H9 (cell line): ENCODE measurements around the gene KIR2DL4. TPM values are rescaled to one million over a fixed set of nuclear protein-coding genes. Genes with fewer than 3 reads are reported as not detected.
"Not testable (repeated sequence)": the region's sequence is repeated elsewhere in the genome, so short reads cannot be mapped to it uniquely, and the experiment has no call there.

Experiments used
- DNase-seq: peaks from one replicate; pipeline ENCODE4 v3.0.0-alpha.2; 2017
- H2AFZ ChIP-seq: one replicate; pipeline ENCODE4 v1.6.1; 2013; ENCODE audit warnings: mild to moderate bottlenecking, low read length, control low read depth, moderate library complexity
- H2AK5ac ChIP-seq: 2 replicates; pipeline ENCODE4 v1.6.1; 2013; ENCODE audit warnings: low read length, control low read depth, mixed read lengths; ENCODE audit not compliant: insufficient read length
- H2BK120ac ChIP-seq: one replicate; pipeline ENCODE4 v1.6.1; 2013; ENCODE audit warnings: low read depth, mild to moderate bottlenecking, low read length, control low read depth, inconsistent platforms; ENCODE audit not compliant: poor library complexity, severe bottlenecking
- H2BK12ac ChIP-seq: 2 replicates; pipeline ENCODE4 v1.6.1; 2013; ENCODE audit warnings: low read length, control low read depth, mixed read lengths, low read depth; ENCODE audit not compliant: insufficient read length
- H2BK15ac ChIP-seq: 2 replicates; pipeline ENCODE4 v1.6.1; 2013; ENCODE audit warnings: low read depth, low read length, control low read depth
- H2BK20ac ChIP-seq: one replicate; pipeline ENCODE4 v1.6.1; 2013; ENCODE audit warnings: low read depth, mild to moderate bottlenecking, low read length, control low read depth, inconsistent platforms; ENCODE audit not compliant: poor library complexity, severe bottlenecking
- H2BK5ac ChIP-seq: 2 replicates; pipeline ENCODE4 v1.6.1; 2013; ENCODE audit warnings: low read length, control low read depth, mixed read lengths; ENCODE audit not compliant: insufficient read length
- H3K14ac ChIP-seq: 2 replicates; pipeline ENCODE4 v1.6.1; 2013; ENCODE audit warnings: low read length, control low read depth; ENCODE audit not compliant: insufficient read depth
- H3K18ac ChIP-seq: 2 replicates; pipeline ENCODE4 v1.6.1; 2013; ENCODE audit warnings: low read depth, mild to moderate bottlenecking, mixed read lengths, low read length, control low read depth; ENCODE audit not compliant: insufficient read length
- H3K23ac ChIP-seq: 2 replicates; pipeline ENCODE4 v1.6.1; 2013; ENCODE audit warnings: low read length, control low read depth, mixed read lengths, low read depth; ENCODE audit not compliant: insufficient read length
- H3K23me2 ChIP-seq: 2 replicates; pipeline ENCODE4 v1.6.1; 2013; ENCODE audit warnings: low read depth, mild to moderate bottlenecking, mixed read lengths, low read length, control low read depth; ENCODE audit not compliant: insufficient read length, poor library complexity, severe bottlenecking
- H3K27ac ChIP-seq: 2 replicates; pipeline ENCODE4 v1.5.1; 2013; ENCODE audit warnings: low read length, control low read depth, mixed read lengths, low read depth; ENCODE audit not compliant: insufficient read length
- H3K27me3 ChIP-seq: 2 replicates; pipeline ENCODE4 v1.6.1; 2013; ENCODE audit warnings: low read length, control low read depth, inconsistent platforms; ENCODE audit not compliant: insufficient read depth
- H3K4ac ChIP-seq: 2 replicates; pipeline ENCODE4 v1.6.1; 2013; ENCODE audit warnings: low read depth, mild to moderate bottlenecking, control low read depth, inconsistent platforms, low read length, moderate library complexity
- H3K4me1 ChIP-seq: 2 replicates; pipeline ENCODE4 v1.6.1; 2013; ENCODE audit warnings: low read length, control low read depth, inconsistent platforms; ENCODE audit not compliant: insufficient read depth
- H3K4me2 ChIP-seq: 2 replicates; pipeline ENCODE4 v1.6.1; 2013; ENCODE audit warnings: low read length, control low read depth, mixed read lengths; ENCODE audit not compliant: insufficient read length, insufficient read depth
- H3K56ac ChIP-seq: 2 replicates; pipeline ENCODE4 v1.6.1; 2013; ENCODE audit warnings: low read depth, mild to moderate bottlenecking, mixed read lengths, low read length, control low read depth; ENCODE audit not compliant: insufficient read length
- H3K79me1 ChIP-seq: 2 replicates; pipeline ENCODE4 v1.6.1; 2013; ENCODE audit warnings: low read depth, mild to moderate bottlenecking, moderate library complexity, low read length, control low read depth, inconsistent platforms; ENCODE audit not compliant: insufficient read depth, poor library complexity, severe bottlenecking
- H3K79me2 ChIP-seq: 2 replicates; pipeline ENCODE4 v1.6.1; 2013; ENCODE audit warnings: low read length, control low read depth, inconsistent platforms; ENCODE audit not compliant: insufficient read depth
- H3K9ac ChIP-seq: 2 replicates; pipeline ENCODE4 v1.6.1; 2013; ENCODE audit warnings: low read length, control low read depth, mixed read lengths; ENCODE audit not compliant: insufficient read length; ENCODE audit errors: extremely low read depth
- H3K9me3 ChIP-seq: one replicate; pipeline ENCODE4 v1.6.1; 2013; ENCODE audit warnings: low read depth, low read length, inconsistent platforms; ENCODE audit not compliant: control insufficient read depth
- H3T11ph ChIP-seq: one replicate; pipeline ENCODE4 v1.6.1; 2013; ENCODE audit warnings: mild to moderate bottlenecking, low read length, control low read depth, inconsistent platforms
- H4K20me1 ChIP-seq: one replicate; pipeline ENCODE4 v1.6.1; 2013; ENCODE audit not compliant: control insufficient read depth, insufficient read length, insufficient read depth
- H4K5ac ChIP-seq: 2 replicates; pipeline ENCODE4 v1.6.1; 2013; ENCODE audit warnings: low read depth, mild to moderate bottlenecking, mixed read lengths, low read length, control low read depth; ENCODE audit not compliant: insufficient read length
- H4K8ac ChIP-seq: replicated peaks from 2 replicates; pipeline ENCODE4 v1.6.1; 2013; ENCODE audit warnings: low read length, control low read depth, mixed read lengths, low read depth; ENCODE audit not compliant: insufficient read length
- H4K91ac ChIP-seq: 2 replicates; pipeline ENCODE4 v1.6.1; 2013; ENCODE audit warnings: low read depth, mild to moderate bottlenecking, moderate library complexity, mixed read lengths, low read length, control low read depth; ENCODE audit not compliant: insufficient read length
- H3K27ac Mint-ChIP-seq, 3 experiments: 2 replicates in 2 of 3; 3 replicates in 1 of 3; pipeline ENCODE4 v1.8.0; 2020 to 2021; ENCODE audit warnings: mixed read lengths in 3 of 3, mild to moderate bottlenecking in 1 of 3, moderate library complexity in 1 of 3
- H3K27me3 Mint-ChIP-seq: 2 replicates; pipeline ENCODE4 v1.8.0; 2021; ENCODE audit warnings: low read depth, mild to moderate bottlenecking, moderate library complexity, mixed read lengths
- H3K36me3 Mint-ChIP-seq, 3 experiments: 2 replicates in 2 of 3; 3 replicates in 1 of 3; pipeline ENCODE4 v1.8.0; 2020 to 2021; ENCODE audit warnings: low read depth in 3 of 3, mixed read lengths in 3 of 3; ENCODE audit not compliant: insufficient read depth in 1 of 3
- H3K4me1 Mint-ChIP-seq, 2 experiments: 2 replicates each; pipeline ENCODE4 v1.8.0; 2020; ENCODE audit warnings: mixed read lengths in 2 of 2
- H3K4me3 Mint-ChIP-seq, 2 experiments: 2 replicates in 1 of 2; 3 replicates in 1 of 2; pipeline ENCODE4 v1.8.0; 2020 to 2021; ENCODE audit warnings: mild to moderate bottlenecking in 2 of 2, mixed read lengths in 2 of 2, moderate library complexity in 1 of 2
- H3K9me3 Mint-ChIP-seq, 2 experiments: 2 replicates in 1 of 2; 3 replicates in 1 of 2; pipeline ENCODE4 v1.8.0; 2020; ENCODE audit warnings: mild to moderate bottlenecking in 2 of 2, mixed read lengths in 2 of 2, moderate library complexity in 1 of 2
- WGBS: extraction: QIAGEN DNeasy Blood & Tissue Kit; methylation state at CpG from one replicate; pipeline ENCODE4 v1.1.7; 2013; ENCODE audit warnings: missing lambda C conversion rate, low lambda C conversion rate, mixed read lengths; ENCODE audit not compliant: insufficient read length; ENCODE audit errors: extremely low coverage; 5-methylcytosine and 5-hydroxymethylcytosine counted together
- total RNA-seq: library from RNA; stranded (reverse); gene quantifications from 2 replicates; pipeline ENCODE4 v1.2.1, GENCODE V29; 2021
- TF ChIP-seq, protein P1 (sequence below): fragments of 200-600 bp; sonication (generic); conservative IDR thresholded peaks from 3 replicates; pipeline ENCODE4 v1.8.0; 2021; ENCODE audit warnings: antibody characterized with exemption, mild to moderate bottlenecking

Gene KIR2DL4
- total RNA-seq, 1 experiment from 2014 or later, result not detected

GRCh38 chr19:54851353-54851752 is 47.9 kb downstream of the KIR2DL4 start:
- TF ChIP-seq, protein P1, sequence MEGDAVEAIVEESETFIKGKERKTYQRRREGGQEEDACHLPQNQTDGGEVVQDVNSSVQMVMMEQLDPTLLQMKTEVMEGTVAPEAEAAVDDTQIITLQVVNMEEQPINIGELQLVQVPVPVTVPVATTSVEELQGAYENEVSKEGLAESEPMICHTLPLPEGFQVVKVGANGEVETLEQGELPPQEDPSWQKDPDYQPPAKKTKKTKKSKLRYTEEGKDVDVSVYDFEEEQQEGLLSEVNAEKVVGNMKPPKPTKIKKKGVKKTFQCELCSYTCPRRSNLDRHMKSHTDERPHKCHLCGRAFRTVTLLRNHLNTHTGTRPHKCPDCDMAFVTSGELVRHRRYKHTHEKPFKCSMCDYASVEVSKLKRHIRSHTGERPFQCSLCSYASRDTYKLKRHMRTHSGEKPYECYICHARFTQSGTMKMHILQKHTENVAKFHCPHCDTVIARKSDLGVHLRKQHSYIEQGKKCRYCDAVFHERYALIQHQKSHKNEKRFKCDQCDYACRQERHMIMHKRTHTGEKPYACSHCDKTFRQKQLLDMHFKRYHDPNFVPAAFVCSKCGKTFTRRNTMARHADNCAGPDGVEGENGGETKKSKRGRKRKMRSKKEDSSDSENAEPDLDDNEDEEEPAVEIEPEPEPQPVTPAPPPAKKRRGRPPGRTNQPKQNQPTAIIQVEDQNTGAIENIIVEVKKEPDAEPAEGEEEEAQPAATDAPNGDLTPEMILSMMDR, result no peak
- WGBS, result no CpG with 5 or more reads among the region's 7 CpGs

DNA sequence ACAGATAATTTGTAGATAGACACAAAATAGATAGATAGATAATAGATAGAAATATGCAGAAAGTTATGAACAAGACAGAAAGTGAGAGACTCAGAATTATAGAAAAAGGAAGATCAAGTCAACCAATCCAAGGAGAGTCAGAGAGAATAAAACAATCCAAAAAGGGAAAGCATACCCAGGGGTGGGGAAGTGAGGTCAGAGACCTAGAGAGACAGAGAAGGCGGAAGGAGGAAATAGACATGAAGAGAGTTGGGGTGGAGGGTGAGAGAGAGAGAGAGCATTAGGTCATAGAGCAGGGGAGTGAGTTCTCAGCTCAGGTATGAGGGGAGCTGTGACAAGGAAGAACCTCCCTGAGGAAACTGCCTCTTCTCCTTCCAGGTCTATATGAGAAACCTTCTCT is 51.8 kb downstream of the KIR2DL4 start:
- Mint-ChIP-seq H3K9me3 (peaks cover 90 to 97% of the 10 kb centered on the region in 2 experiments), H3K36me3 (peaks cover 16 to 35% (median 18%) of the 10 kb centered on the region in 3 experiments; a peak in 6 of 7 replicates)
- H3K14ac ChIP-seq, H3K23me2 ChIP-seq, H3K18ac ChIP-seq, DNase-seq, H3K4me3 Mint-ChIP-seq, H3K27me3 Mint-ChIP-seq, H3K56ac ChIP-seq, H2BK120ac ChIP-seq, H2BK12ac ChIP-seq, H4K91ac ChIP-seq, H3K27me3 ChIP-seq, H3T11ph ChIP-seq, H3K79me2 ChIP-seq, H2AFZ ChIP-seq, H4K20me1 ChIP-seq, H4K5ac ChIP-seq, H3K4ac ChIP-seq, H3K79me1 ChIP-seq, H3K4me1 Mint-ChIP-seq, H2BK20ac ChIP-seq, H3K4me1 ChIP-seq, H2BK15ac ChIP-seq, H3K27ac ChIP-seq, H4K8ac ChIP-seq, H3K9ac ChIP-seq, H3K27ac Mint-ChIP-seq, H2AK5ac ChIP-seq, H3K23ac ChIP-seq, H3K4me2 ChIP-seq, H2BK5ac ChIP-seq: not testable (repeated sequence)
- peaks cover 49% of the 10 kb centered on the region for H3K9me3 ChIP-seq
- WGBS, result no CpG with 5 or more reads among the region's 1 CpG

More at GRCh38 chr19:54851353-54851752, 47.9 kb downstream of the KIR2DL4 start:
- Histone ChIP-seq H3K56ac (no peak overlapping the region), H3K27me3 (no peaks in the 10 kb centered on the region; the same call in 1 of the 2 replicates), H2BK15ac (no peak overlapping the region), H4K8ac (no peak overlapping the region), H3K79me1 (no peaks in the 10 kb centered on the region), H3K27ac (no peak overlapping the region), H3K14ac (no peak overlapping the region), H3K23me2 (no peaks in the 10 kb centered on the region), H4K5ac (no peak overlapping the region), H3K4ac (no peak overlapping the region), H2BK5ac (no peak overlapping the region), H2BK20ac (no peak overlapping the region), H3K9me3 (peaks cover 63% of the 10 kb centered on the region), H2BK120ac (no peak overlapping the region), H3K4me1 (no peaks in the 10 kb centered on the region), H4K20me1 (no peaks in the 10 kb centered on the region), H4K91ac (no peak overlapping the region), H3K79me2 (no peaks in the 10 kb centered on the region), H3K4me2 (no peak overlapping the region), H3K18ac (no peak overlapping the region), H3K9ac (no peak overlapping the region), H2AK5ac (no peak overlapping the region), H2BK12ac (no peak overlapping the region), H3K23ac (no peak overlapping the region), H2AFZ (no peak overlapping the region), H3T11ph (no peak overlapping the region)
- Mint-ChIP-seq H3K4me1 (no peaks in the 10 kb centered on the region), H3K27ac (no peak overlapping the region), H3K36me3 (peaks cover 13 to 55% (median 15%) of the 10 kb centered on the region in 3 experiments; a peak in 6 of 7 replicates), H3K4me3 (no peak overlapping the region), H3K27me3 (peaks cover 17% of the 10 kb centered on the region), H3K9me3 (peaks cover 95 to 96% of the 10 kb centered on the region in 2 experiments)
- no peak for DNase-seq
